ENCODE results near the gene RGS12.

RGS12 gene

DNA sequence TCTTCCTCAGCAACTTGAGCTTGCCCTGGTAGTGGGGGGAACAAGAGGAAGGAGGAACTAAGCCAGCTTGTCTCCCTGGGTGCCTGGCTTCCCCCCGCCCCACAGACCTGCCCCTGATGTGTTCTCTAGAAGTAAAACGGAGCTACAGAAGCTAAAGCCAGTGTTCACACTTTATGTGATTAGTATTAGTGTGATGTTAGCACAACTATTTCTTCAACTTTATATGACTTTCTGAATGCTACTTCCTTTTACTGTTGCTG, 10.7 kb downstream of the RGS12 start:
- DNase-seq (ENCODE audit: low read depth), result no peak
- TF ChIP-seq, protein P1, sequence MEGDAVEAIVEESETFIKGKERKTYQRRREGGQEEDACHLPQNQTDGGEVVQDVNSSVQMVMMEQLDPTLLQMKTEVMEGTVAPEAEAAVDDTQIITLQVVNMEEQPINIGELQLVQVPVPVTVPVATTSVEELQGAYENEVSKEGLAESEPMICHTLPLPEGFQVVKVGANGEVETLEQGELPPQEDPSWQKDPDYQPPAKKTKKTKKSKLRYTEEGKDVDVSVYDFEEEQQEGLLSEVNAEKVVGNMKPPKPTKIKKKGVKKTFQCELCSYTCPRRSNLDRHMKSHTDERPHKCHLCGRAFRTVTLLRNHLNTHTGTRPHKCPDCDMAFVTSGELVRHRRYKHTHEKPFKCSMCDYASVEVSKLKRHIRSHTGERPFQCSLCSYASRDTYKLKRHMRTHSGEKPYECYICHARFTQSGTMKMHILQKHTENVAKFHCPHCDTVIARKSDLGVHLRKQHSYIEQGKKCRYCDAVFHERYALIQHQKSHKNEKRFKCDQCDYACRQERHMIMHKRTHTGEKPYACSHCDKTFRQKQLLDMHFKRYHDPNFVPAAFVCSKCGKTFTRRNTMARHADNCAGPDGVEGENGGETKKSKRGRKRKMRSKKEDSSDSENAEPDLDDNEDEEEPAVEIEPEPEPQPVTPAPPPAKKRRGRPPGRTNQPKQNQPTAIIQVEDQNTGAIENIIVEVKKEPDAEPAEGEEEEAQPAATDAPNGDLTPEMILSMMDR (IDR thresholded peaks at IDR 0.05; ENCODE audit: control insufficient read depth, extremely low read depth, insufficient read depth), result no peak
- H3K4me3 ChIP-seq (ENCODE audit: low read depth, low read length), result no peak overlapping the region

- no peak for DNase-seq (ENCODE audit: low read depth)
- TF ChIP-seq, protein P1 (IDR thresholded peaks at IDR 0.05; ENCODE audit: control insufficient read depth, extremely low read depth, insufficient read depth), result no peak
Observed at GRCh38 chr4:3303923-3304710, 11.3 kb downstream of the RGS12 start.

DNA sequence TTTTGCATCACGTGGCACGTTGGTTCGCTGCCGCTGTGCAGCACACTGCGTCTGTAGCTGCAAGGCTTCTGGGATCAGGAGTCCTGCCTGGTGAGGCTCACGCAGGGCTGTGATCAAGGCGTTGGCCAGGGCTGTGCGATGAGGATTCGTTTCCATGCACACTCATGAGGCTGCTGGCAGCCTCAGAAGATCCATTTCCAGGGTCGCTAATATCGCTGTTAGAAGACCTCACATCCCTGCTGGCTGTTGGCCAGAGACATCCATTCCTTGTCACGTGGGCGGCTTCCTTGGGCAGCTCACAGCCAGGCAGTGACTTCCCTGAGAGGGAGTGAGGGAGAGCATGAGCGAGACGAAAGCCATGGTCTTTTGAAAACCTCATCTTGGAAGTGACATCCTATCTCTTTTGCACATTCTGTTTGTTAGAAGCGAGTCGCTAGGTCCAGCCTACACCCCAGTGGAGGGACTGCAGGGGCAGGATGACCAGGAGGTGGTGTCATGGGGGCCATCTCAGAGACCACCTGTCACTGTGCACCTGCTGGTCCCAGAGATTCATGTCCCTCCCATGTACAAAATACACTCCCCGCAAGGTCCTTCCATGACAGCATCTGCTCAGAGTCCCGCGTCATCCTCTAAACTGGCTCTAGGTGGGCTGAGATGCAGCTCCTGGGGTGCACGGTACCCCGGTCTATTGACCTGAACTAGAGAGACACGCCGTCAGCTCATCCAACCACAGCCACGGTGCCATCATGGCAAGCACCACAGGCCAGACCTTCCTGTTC, 12.2 kb downstream of the RGS12 start:
- no peak overlapping the region for H3K4me3 ChIP-seq (ENCODE audit: low read depth, low read length)
- no peak for DNase-seq (ENCODE audit: low read depth)
- TF ChIP-seq, protein P1 (IDR thresholded peaks at IDR 0.05; ENCODE audit: control insufficient read depth, extremely low read depth, insufficient read depth), result no peak

More at GRCh38 chr4:3303923-3304710, 11.3 kb downstream of the RGS12 start:
- no peak overlapping the region for H3K4me3 ChIP-seq (ENCODE audit: low read depth, low read length)

- TF ChIP-seq, protein P1 (IDR thresholded peaks at IDR 0.05; ENCODE audit: control insufficient read depth, extremely low read depth, insufficient read depth), result no peak
- no peak for DNase-seq (ENCODE audit: low read depth)
Observed at GRCh38 chr4:3305610-3306371, 13.0 kb downstream of the RGS12 start.

GRCh38 chr4:3306450-3306849, 13.6 kb downstream of the RGS12 start:
- TF ChIP-seq, protein P1 (IDR thresholded peaks at IDR 0.05; ENCODE audit: control insufficient read depth, extremely low read depth, insufficient read depth), result no peak
- H3K4me3 ChIP-seq (ENCODE audit: low read depth, low read length), result no peak overlapping the region
- no peak for DNase-seq (ENCODE audit: low read depth)

More at GRCh38 chr4:3305610-3306371, 13.0 kb downstream of the RGS12 start:
- H3K4me3 ChIP-seq (ENCODE audit: low read depth, low read length), result no peak overlapping the region

- TF ChIP-seq, protein P1 (IDR thresholded peaks at IDR 0.05; ENCODE audit: control insufficient read depth, extremely low read depth, insufficient read depth), result no peak
- no peak overlapping the region for H3K4me3 ChIP-seq (ENCODE audit: low read depth, low read length)
- no peak for DNase-seq (ENCODE audit: low read depth)
Observed at GRCh38 chr4:3307060-3307459, 14.2 kb downstream of the RGS12 start.

All from LNCaP clone FGC (cell line).